Skeletal muscle tissue (tissue), 4 donors: ENCODE measurements around the gene PRKCE. TPM values are rescaled to one million over a fixed set of nuclear protein-coding genes. Genes with fewer than 3 reads are reported as not detected.
A peak's percentile ranks its signal among the peaks of the same experiment; 100 is the strongest.

ENCODE experiments used
- H3K27ac ChIP-seq: one replicate; pipeline ENCODE4 v1.7.0; 2013; ENCODE audit warnings: mild to moderate bottlenecking, low read depth, low read length, inconsistent platforms
- H3K27me3 ChIP-seq, 3 donors: one replicate each; pipeline ENCODE4 v1.7.0; 2013; ENCODE audit warnings: low read length in 3 of 3; ENCODE audit not compliant: control insufficient read depth in 3 of 3, insufficient read depth in 3 of 3
- H3K36me3 ChIP-seq, 3 donors: one replicate each; pipeline ENCODE4 v1.7.0; 2013; ENCODE audit warnings: low read length in 3 of 3; ENCODE audit not compliant: control insufficient read depth in 3 of 3, insufficient read depth in 3 of 3
- H3K4me1 ChIP-seq, 3 donors: one replicate each; pipeline ENCODE4 v1.7.0; 2013; ENCODE audit warnings: low read length in 3 of 3, mild to moderate bottlenecking in 3 of 3; ENCODE audit not compliant: control insufficient read depth in 3 of 3, insufficient read depth in 3 of 3
- H3K4me3 ChIP-seq, 3 donors: one replicate each; pipeline ENCODE4 v1.7.0; 2013; ENCODE audit warnings: low read length in 3 of 3
- H3K9ac ChIP-seq, 3 donors: one replicate each; pipeline ENCODE4 v1.7.0; 2013; ENCODE audit warnings: low read length in 3 of 3, mild to moderate bottlenecking in 3 of 3, moderate library complexity in 2 of 3, low read depth in 1 of 3
- H3K9me3 ChIP-seq, 3 donors: one replicate each; pipeline ENCODE4 v1.7.0; 2013; ENCODE audit warnings: low read length in 3 of 3; ENCODE audit not compliant: control insufficient read depth in 3 of 3
- total RNA-seq: library from RNA; depleted of rRNA; stranded (reverse); fragments of >200 nt; gene quantifications from one replicate; pipeline ENCODE4 v1.2.3, GENCODE V29; 2014
- donor health status: Osteomylitis.

The PRKCE gene
- total RNA-seq, 1 donor from 2014 or later, result 9.4 TPM

DNA sequence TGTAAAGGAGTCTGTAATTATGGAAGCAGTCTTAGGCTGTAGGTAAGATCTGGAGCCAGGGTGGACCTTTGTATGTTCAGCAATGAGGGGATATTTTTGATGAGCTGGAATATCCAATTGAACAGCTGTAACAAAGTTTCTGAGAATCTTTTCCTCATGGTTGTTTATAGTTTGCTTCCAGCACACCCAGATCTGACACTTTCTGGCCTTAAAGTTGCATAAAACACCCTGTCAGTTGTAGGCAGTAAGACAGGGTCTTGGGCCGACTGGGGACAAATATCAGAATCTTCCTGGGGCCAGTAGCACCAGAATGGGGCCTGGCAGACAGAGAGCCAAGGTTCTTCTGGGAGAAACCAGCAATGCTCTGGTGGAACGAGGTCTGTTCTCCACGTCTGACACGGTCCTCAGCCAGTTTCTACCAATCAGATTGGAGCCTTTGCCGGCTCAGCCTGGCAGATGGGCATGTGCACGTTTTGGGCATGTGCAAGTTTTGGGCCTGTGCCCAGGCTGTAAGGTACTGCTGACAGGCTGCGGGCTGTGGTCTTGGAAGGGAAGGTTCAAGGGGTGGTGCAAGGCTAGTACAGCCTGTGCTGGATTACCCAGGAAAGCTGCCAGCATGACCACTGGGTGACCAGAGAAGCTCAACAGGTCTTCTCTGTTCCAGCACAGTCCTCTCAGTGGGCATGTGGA, 89.8 kb downstream of the PRKCE start:
- no peak overlapping the region for H3K27ac ChIP-seq
- no peak overlapping the region for H3K4me3 ChIP-seq
- no peaks in the 10 kb centered on the region for H3K27me3 ChIP-seq
- no peak overlapping the region for H3K9ac ChIP-seq
- peaks cover 0 to 4% (median 0%) of the 10 kb centered on the region in 3 donors for H3K36me3 ChIP-seq
- H3K9me3 ChIP-seq, result no peaks in the 10 kb centered on the region
- peaks cover 0 to 9% (median 4%) of the 10 kb centered on the region in 3 donors for H3K4me1 ChIP-seq

- Histone ChIP-seq H3K9ac (no peak overlapping the region), H3K27ac (no peak overlapping the region), H3K4me3 (no peak overlapping the region), H3K9me3 (no peaks in the 10 kb centered on the region), H3K36me3 (no peaks in the 10 kb centered on the region), H3K27me3 (no peaks in the 10 kb centered on the region), H3K4me1 (peaks cover 0 to 15% (median 9%) of the 10 kb centered on the region in 3 donors)
Observed at GRCh38 chr2:45743531-45744396, 92.3 kb downstream of the PRKCE start.

GRCh38 chr2:45745231-45745630, 93.8 kb downstream of the PRKCE start:
- H3K27ac ChIP-seq, result no peak overlapping the region
- no peaks in the 10 kb centered on the region for H3K36me3 ChIP-seq

DNA sequence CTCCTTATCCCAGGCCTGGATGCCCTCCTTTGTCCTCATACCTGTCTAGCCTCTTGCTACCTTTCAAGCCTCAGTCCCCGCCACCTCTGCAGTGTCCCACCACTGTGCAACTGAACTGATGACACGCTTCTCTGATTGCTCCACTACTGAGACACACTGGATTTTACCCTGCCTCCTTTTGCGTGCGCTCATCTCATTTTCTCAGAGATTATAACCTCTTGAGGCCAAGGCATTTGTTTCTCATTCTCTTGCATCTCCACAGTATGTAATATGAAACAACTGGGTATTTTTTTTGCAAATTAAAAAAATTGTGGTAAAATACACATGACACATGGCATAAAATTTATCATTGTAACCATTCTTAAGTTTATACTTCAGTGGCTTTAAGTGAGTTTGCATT, 95.4 kb downstream of the PRKCE start:
- Histone ChIP-seq H3K9me3 (no peaks in the 10 kb centered on the region), H3K4me1 (peaks cover 0 to 6% (median 5%) of the 10 kb centered on the region in 3 donors), H3K4me3 (no peak overlapping the region), H3K36me3 (no peaks in the 10 kb centered on the region), H3K27me3 (no peaks in the 10 kb centered on the region), H3K9ac (no peak overlapping the region), H3K27ac (no peak overlapping the region)

More at GRCh38 chr2:45745231-45745630, 93.8 kb downstream of the PRKCE start:
- Histone ChIP-seq H3K9me3 (no peaks in the 10 kb centered on the region), H3K27me3 (no peaks in the 10 kb centered on the region), H3K9ac (peak overlapping the region in 1 of 3 donors; percentile 36), H3K4me3 (no peak overlapping the region), H3K4me1 (peaks cover 0 to 12% (median 9%) of the 10 kb centered on the region in 3 donors)

DNA sequence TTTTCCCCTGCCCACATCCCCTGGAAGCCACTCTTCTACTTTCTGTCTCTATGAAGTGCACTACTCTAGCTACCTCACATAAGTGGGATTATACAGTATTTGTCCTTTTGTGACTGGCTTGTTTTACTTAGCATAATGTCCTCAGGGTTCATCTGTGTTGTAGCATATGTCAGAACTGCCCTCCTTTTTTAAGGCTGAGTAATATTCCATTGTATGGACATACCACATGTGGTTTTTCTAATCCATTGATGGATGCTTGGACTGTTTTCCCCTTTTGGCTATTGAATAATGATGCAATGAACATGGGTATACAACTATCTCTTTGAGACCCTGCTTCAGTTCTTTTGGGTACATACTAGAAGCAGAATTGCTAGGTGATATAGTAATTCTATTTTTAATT, 95.9 kb downstream of the PRKCE start:
- Histone ChIP-seq H3K4me1 (peaks cover 0 to 6% (median 5%) of the 10 kb centered on the region in 3 donors), H3K4me3 (no peak overlapping the region)

GRCh38 chr2:45748239-45748638, 96.8 kb downstream of the PRKCE start:
- Histone ChIP-seq H3K36me3 (no peaks in the 10 kb centered on the region), H3K4me1 (peaks cover 0 to 6% (median 5%) of the 10 kb centered on the region in 3 donors), H3K9ac (no peak overlapping the region), H3K27me3 (no peaks in the 10 kb centered on the region), H3K9me3 (no peaks in the 10 kb centered on the region), H3K4me3 (no peak overlapping the region), H3K27ac (no peak overlapping the region)

More for the DNA sequence above, 95.9 kb downstream of the PRKCE start:
- H3K9ac ChIP-seq, result no peak overlapping the region
- no peak overlapping the region for H3K27ac ChIP-seq
- H3K9me3 ChIP-seq, result no peaks in the 10 kb centered on the region
- H3K27me3 ChIP-seq, result no peaks in the 10 kb centered on the region
- no peaks in the 10 kb centered on the region for H3K36me3 ChIP-seq

GRCh38 chr2:45750001-45750400, 98.5 kb downstream of the PRKCE start:
- no peak overlapping the region for H3K27ac ChIP-seq
- no peak overlapping the region for H3K4me3 ChIP-seq
- no peaks in the 10 kb centered on the region for H3K36me3 ChIP-seq
- H3K9ac ChIP-seq, result no peak overlapping the region
- H3K9me3 ChIP-seq, result no peaks in the 10 kb centered on the region
- H3K4me1 ChIP-seq, result peaks cover 0 to 11% (median 5%) of the 10 kb centered on the region in 3 donors
- H3K27me3 ChIP-seq, result no peaks in the 10 kb centered on the region

DNA sequence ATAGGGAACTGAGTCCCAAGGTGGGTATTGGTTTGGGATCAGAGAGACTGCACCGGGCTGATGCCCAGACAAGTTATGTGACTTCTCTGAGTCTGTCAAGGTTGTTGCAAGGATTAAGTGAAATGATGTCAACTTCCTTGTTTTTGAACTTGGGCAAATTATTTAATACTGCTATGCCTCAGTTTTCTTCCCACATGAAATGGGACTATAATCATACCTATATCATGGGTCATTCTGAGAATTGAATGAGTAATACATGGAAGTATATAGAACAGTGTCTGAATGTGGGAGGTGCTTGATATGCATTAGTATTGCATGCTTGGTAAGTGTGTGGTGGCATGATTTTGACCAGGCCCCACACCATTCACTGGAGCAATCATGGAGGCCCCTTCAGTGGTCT, 99.0 kb downstream of the PRKCE start:
- no peaks in the 10 kb centered on the region for H3K27me3 ChIP-seq
- no peak overlapping the region for H3K4me3 ChIP-seq
- H3K36me3 ChIP-seq, result no peaks in the 10 kb centered on the region
- no peak overlapping the region for H3K9ac ChIP-seq
- H3K27ac ChIP-seq, result no peak overlapping the region
- peaks cover 0 to 15% (median 5%) of the 10 kb centered on the region in 3 donors for H3K4me1 ChIP-seq
- no peaks in the 10 kb centered on the region for H3K9me3 ChIP-seq

GRCh38 chr2:45753381-45753780, 101.9 kb downstream of the PRKCE start:
- H3K4me3 ChIP-seq, result no peak overlapping the region
- H3K9ac ChIP-seq, result no peak overlapping the region
- peaks cover 0 to 15% (median 2%) of the 10 kb centered on the region in 3 donors for H3K4me1 ChIP-seq
- no peaks in the 10 kb centered on the region for H3K36me3 ChIP-seq
- H3K9me3 ChIP-seq, result no peaks in the 10 kb centered on the region
- no peak overlapping the region for H3K27ac ChIP-seq
- H3K27me3 ChIP-seq, result no peaks in the 10 kb centered on the region
